ENCODE data around the gene TSACC.
"Not testable (repeated sequence)": the region's sequence is repeated elsewhere in the genome, so short reads cannot be mapped to it uniquely, and the experiment has no call there.

The TSACC gene

GRCh38 chr1:156369685-156370286, 31.5 kb downstream of the TSACC start:
- in situ Hi-C loops (cut with MboI; ENCODE audit: low pct_unique_long_range_greater_than_20kb, low sequenced_read_pairs); DNase-seq: not testable (repeated sequence)

- in situ Hi-C loops (cut with MboI; ENCODE audit: low pct_unique_long_range_greater_than_20kb, low sequenced_read_pairs): no loop called here
- DNase-seq: no peak
Measured at GRCh38 chr1:156371553-156372264, 33.4 kb downstream of the TSACC start.

GRCh38 chr1:156372265-156372586, 33.9 kb downstream of the TSACC start:
- no peak for DNase-seq
- in situ Hi-C loops (cut with MboI; ENCODE audit: low pct_unique_long_range_greater_than_20kb, low sequenced_read_pairs): no loop called here

GRCh38 chr1:156372876-156373275, 34.5 kb downstream of the TSACC start:
- in situ Hi-C loops (cut with MboI; ENCODE audit: low pct_unique_long_range_greater_than_20kb, low sequenced_read_pairs): no loop called here
- no peak for DNase-seq

- in situ Hi-C loops (cut with MboI; ENCODE audit: low pct_unique_long_range_greater_than_20kb, low sequenced_read_pairs): no loop called here
- no peak for DNase-seq
Measured at GRCh38 chr1:156373546-156373945, 35.2 kb downstream of the TSACC start.

- DNase-seq: no peak
Measured at GRCh38 chr1:156376146-156376545, 37.8 kb downstream of the TSACC start.

GRCh38 chr1:156376958-156377919, 38.9 kb downstream of the TSACC start:
- no peak for DNase-seq
- in situ Hi-C loops (cut with MboI; ENCODE audit: low pct_unique_long_range_greater_than_20kb, low sequenced_read_pairs): no loop called here

More at GRCh38 chr1:156376146-156376545, 37.8 kb downstream of the TSACC start:
- in situ Hi-C loops (cut with MboI; ENCODE audit: low pct_unique_long_range_greater_than_20kb, low sequenced_read_pairs): no loop called here

GRCh38 chr1:156378557-156378956, 40.2 kb downstream of the TSACC start:
- in situ Hi-C loops (cut with MboI; ENCODE audit: low pct_unique_long_range_greater_than_20kb, low sequenced_read_pairs): no loop called here
- DNase-seq: no peak

GRCh38 chr1:156379420-156380165, 41.3 kb downstream of the TSACC start:
- DNase-seq: no peak
- in situ Hi-C loops (cut with MboI; ENCODE audit: low pct_unique_long_range_greater_than_20kb, low sequenced_read_pairs): loop anchor here (10.0 kb wide), 1 partner anchor 65 kb away; no protein-coding TSS in a partner anchor

- DNase-seq: no peak
- in situ Hi-C loops (cut with MboI; ENCODE audit: low pct_unique_long_range_greater_than_20kb, low sequenced_read_pairs): loop anchor here (10.0 kb wide), 1 partner anchor 62 kb away; no protein-coding TSS in a partner anchor
Measured at GRCh38 chr1:156382561-156382960, 44.2 kb downstream of the TSACC start.

GRCh38 chr1:156383023-156383422, 44.7 kb downstream of the TSACC start:
- in situ Hi-C loops (cut with MboI; ENCODE audit: low pct_unique_long_range_greater_than_20kb, low sequenced_read_pairs): loop anchor here (10.0 kb wide), 1 partner anchor 62 kb away; no protein-coding TSS in a partner anchor

GRCh38 chr1:156384007-156384406, 45.7 kb downstream of the TSACC start:
- DNase-seq: peak; percentile 63
- in situ Hi-C loops (cut with MboI; ENCODE audit: low pct_unique_long_range_greater_than_20kb, low sequenced_read_pairs): loop anchor here (10.0 kb wide), 1 partner anchor 61 kb away; no protein-coding TSS in a partner anchor

More at GRCh38 chr1:156383023-156383422, 44.7 kb downstream of the TSACC start:
- peak; percentile 58 for DNase-seq

GRCh38 chr1:156384658-156385057, 46.3 kb downstream of the TSACC start:
- DNase-seq: no peak
- in situ Hi-C loops (cut with MboI; ENCODE audit: low pct_unique_long_range_greater_than_20kb, low sequenced_read_pairs): loop anchor here (10.0 kb wide), 1 partner anchor 60 kb away; no protein-coding TSS in a partner anchor

- DNase-seq: peak; percentile 75
- in situ Hi-C loops (cut with MboI; ENCODE audit: low pct_unique_long_range_greater_than_20kb, low sequenced_read_pairs): loop anchor here (10.0 kb wide), 1 partner anchor 59 kb away; no protein-coding TSS in a partner anchor
Measured at GRCh38 chr1:156385534-156386031, 47.3 kb downstream of the TSACC start.

GRCh38 chr1:156386134-156386901, 48.0 kb downstream of the TSACC start:
- in situ Hi-C loops (cut with MboI; ENCODE audit: low pct_unique_long_range_greater_than_20kb, low sequenced_read_pairs): loop anchor here (10.0 kb wide), 1 partner anchor 58 kb away; no protein-coding TSS in a partner anchor
- DNase-seq: no peak

GRCh38 chr1:156386949-156387869, 48.9 kb downstream of the TSACC start:
- in situ Hi-C loops (cut with MboI; ENCODE audit: low pct_unique_long_range_greater_than_20kb, low sequenced_read_pairs): loop anchor here (10.0 kb wide), 1 partner anchor 58 kb away; no protein-coding TSS in a partner anchor
- no peak for DNase-seq

GRCh38 chr1:156387870-156388173, 49.5 kb downstream of the TSACC start:
- DNase-seq: no peak
- in situ Hi-C loops (cut with MboI; ENCODE audit: low pct_unique_long_range_greater_than_20kb, low sequenced_read_pairs): loop anchor here (10.0 kb wide), 1 partner anchor 57 kb away; no protein-coding TSS in a partner anchor

All from KBM-7 (cell line).